Mucosa of stomach (tissue), 1 donor: ENCODE data around the gene C1orf35.
A peak's percentile ranks its signal among the peaks of the same experiment; 100 is the strongest.

Source experiments
- H3K27me3 ChIP-seq: one replicate; pipeline ENCODE4 v1.7.0; 2013; ENCODE audit warnings: mild to moderate bottlenecking, low read length; ENCODE audit not compliant: control insufficient read depth, insufficient read depth
- H3K36me3 ChIP-seq: one replicate; pipeline ENCODE4 v1.7.0; 2013; ENCODE audit warnings: low read length; ENCODE audit not compliant: control insufficient read depth, insufficient read depth
- H3K4me1 ChIP-seq: one replicate; pipeline ENCODE4 v1.7.0; 2013; ENCODE audit warnings: mild to moderate bottlenecking, low read length; ENCODE audit not compliant: control insufficient read depth, insufficient read depth
- H3K4me3 ChIP-seq: one replicate; pipeline ENCODE4 v1.7.0; 2013; ENCODE audit warnings: low read length
- H3K9ac ChIP-seq: one replicate; pipeline ENCODE4 v1.7.0; 2013; ENCODE audit warnings: mild to moderate bottlenecking, low read length, moderate library complexity
- H3K9me3 ChIP-seq: one replicate; pipeline ENCODE4 v1.7.0; 2013; ENCODE audit warnings: mild to moderate bottlenecking, low read length, moderate library complexity; ENCODE audit not compliant: control insufficient read depth
- donor health status: Pancreatic carcinoma.

C1orf35 gene

DNA sequence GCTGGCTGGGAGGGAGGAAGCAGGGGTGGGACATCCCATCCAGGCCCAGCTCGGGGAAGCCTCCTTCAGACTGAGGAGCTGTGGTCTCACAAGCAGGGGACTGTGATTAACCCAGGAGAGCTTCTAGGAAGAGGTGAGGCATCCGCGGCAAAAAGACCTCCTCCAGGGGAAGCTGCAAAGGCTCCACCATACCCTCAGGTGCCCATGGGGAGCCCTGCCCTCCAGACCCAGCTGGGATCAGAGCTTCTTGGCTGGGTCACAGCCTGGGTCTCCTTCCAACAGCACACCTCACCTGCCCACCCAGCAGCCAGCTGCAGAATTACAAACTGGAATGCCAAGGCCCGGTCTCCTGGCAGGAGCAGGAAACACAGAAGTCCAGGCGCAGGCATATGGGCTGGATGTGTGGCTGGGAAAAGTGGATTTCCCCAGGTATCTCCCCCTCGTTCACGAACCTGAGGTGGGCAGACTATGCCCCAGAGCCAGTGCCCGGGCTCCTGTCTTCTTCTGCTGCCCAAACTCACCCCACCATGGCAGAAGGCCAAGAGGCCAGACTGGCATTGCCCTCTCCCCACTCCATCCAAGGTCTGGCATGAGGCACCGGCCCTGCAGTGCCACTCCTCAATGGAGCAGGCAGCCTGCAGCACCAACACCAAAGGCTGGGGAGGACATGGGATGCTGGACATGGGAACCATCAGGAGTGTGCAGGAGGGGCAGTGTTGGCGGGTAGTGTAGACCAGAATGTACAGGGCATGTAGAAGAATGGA is 36.1 kb downstream of the C1orf35 start:
- H3K4me3 ChIP-seq = no peak overlapping the region
- H3K4me1 ChIP-seq = peaks cover 11% of the 10 kb centered on the region
- H3K36me3 ChIP-seq = no peaks in the 10 kb centered on the region
- H3K9me3 ChIP-seq = no peaks in the 10 kb centered on the region
- H3K27me3 ChIP-seq = peaks cover 43% of the 10 kb centered on the region
- no peak overlapping the region for H3K9ac ChIP-seq

DNA sequence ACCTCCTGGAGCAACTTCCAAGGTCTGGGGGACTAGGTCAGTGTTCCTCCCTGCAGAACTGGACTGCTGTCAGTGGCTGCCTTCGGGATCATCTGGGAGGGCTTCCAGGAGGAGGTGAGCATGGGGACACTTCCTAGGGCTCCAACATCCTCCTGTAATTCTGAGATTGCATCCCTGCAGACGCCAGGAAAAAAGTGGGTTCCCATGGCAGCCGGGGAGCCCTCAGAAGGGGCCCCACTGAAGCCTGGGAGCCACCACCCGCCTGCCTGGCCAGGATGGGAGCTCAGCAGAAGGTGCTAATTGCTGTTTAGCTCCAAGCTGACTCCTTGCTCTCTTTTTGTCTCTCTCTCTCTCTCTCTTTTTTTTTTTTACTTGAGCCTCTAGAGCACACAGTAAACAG is 36.7 kb downstream of the C1orf35 start:
- H3K9me3 ChIP-seq = no peaks in the 10 kb centered on the region
- H3K36me3 ChIP-seq = no peaks in the 10 kb centered on the region
- H3K9ac ChIP-seq = no peak overlapping the region
- peaks cover 11% of the 10 kb centered on the region for H3K4me1 ChIP-seq
- peaks cover 41% of the 10 kb centered on the region for H3K27me3 ChIP-seq
- H3K4me3 ChIP-seq = no peak overlapping the region

DNA sequence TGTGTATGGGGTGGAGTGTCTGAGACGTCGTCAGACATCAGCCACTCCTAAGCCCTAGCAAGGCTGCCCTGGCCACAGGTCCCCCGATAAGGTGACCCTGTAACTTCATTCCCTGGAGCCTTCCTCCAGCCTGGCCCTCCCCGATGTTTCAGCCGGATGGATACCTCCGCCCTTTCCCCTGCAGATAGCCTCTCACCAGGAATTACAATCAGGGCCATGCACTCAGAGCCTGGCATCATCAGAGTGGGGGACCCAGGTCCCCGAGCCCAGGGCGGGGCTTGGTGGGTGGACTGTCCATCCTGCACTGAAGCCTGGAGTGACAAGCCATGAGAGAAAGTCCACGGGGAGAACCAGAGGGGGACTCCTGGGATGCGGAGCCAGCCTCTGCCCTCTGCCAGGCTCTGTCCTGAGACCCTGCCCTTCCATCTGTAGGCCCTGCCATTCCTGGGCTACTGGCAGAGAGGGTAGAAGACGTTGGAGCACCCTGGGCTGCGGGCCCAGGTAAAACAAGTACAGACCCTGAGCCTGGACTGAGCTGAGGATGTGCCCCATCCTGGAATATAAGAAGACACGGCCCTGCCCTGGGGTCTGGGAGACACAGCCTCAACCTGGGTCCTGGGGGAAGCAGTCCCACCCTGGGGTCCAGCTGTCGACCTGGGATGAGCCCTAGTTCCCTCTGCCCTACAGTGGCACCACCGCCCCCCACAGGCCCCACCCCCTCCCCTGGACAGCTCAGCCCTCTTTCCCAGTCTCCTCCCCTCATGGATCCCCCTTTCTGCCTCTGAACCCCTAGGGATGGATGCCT is 37.4 kb downstream of the C1orf35 start:
- no peaks in the 10 kb centered on the region for H3K9me3 ChIP-seq
- H3K4me3 ChIP-seq = no peak overlapping the region
- H3K27me3 ChIP-seq = peaks cover 48% of the 10 kb centered on the region
- no peak overlapping the region for H3K9ac ChIP-seq
- no peaks in the 10 kb centered on the region for H3K36me3 ChIP-seq
- peaks cover 14% of the 10 kb centered on the region for H3K4me1 ChIP-seq

DNA sequence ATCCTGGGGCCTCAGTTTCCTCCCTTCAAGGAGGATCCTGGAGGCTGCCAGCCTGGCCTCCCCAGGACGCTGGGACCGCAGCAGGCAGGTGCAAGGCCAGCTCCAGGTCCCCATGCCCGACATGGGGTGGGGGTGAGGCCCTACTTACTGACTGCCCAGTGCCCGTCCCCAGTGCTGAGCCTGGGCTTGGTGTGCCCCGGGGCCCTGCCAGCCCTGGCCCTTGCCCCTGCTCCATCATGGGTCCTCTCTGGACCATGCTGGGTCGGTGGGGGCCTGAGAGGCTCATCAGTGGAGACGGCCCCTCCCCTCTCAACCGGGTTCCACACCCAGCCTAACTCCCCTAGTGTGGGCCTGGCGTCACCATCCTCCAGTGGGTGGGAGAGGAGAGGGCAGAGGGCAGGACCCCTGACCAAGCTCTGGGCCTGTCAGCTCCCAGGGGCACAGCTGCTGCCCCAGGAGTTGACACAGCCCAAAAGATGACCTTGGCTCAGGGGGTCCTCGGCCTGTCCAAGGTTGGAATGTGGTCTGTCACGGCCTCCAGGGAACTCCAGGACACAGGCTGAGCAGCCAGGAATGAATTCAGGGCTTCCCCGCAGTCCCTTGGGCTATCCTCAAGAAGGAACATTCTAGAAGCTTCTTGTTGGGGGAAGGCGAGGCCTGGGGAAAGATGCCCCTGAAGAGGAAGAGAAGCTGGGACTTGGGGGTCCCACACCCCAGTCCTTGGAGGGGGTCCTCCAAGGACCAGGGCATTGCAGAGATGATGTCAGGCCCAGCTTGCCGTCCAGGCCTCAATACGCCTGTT is 38.2 kb downstream of the C1orf35 start:
- peaks cover 22% of the 10 kb centered on the region for H3K4me1 ChIP-seq
- no peak overlapping the region for H3K4me3 ChIP-seq
- H3K27me3 ChIP-seq = peaks cover 56% of the 10 kb centered on the region
- no peaks in the 10 kb centered on the region for H3K36me3 ChIP-seq
- H3K9me3 ChIP-seq = no peaks in the 10 kb centered on the region
- no peak overlapping the region for H3K9ac ChIP-seq

DNA sequence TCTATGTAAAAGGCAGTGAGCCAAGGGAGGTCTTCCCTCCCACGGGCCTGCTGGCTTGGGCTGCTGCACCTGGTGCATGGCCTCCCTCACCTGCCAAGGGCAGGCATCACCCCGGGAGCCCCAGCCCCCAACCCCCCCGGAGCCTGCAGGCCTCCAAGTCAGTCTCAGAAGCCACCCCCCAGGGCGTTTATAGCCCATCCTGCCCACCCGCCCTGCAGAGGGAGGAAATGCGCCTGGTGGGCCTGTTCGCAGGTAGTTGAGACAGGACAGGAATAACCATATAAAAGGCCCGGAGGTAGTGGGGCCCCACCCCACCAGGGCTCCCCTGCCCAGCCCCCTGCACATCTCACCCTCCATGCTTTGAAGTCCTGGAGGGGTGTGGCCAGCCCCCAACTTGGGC is 38.8 kb downstream of the C1orf35 start:
- no peak overlapping the region for H3K4me3 ChIP-seq
- no peak overlapping the region for H3K9ac ChIP-seq
- H3K27me3 ChIP-seq = peaks cover 57% of the 10 kb centered on the region
- no peaks in the 10 kb centered on the region for H3K36me3 ChIP-seq
- H3K9me3 ChIP-seq = no peaks in the 10 kb centered on the region
- peaks cover 29% of the 10 kb centered on the region for H3K4me1 ChIP-seq

DNA sequence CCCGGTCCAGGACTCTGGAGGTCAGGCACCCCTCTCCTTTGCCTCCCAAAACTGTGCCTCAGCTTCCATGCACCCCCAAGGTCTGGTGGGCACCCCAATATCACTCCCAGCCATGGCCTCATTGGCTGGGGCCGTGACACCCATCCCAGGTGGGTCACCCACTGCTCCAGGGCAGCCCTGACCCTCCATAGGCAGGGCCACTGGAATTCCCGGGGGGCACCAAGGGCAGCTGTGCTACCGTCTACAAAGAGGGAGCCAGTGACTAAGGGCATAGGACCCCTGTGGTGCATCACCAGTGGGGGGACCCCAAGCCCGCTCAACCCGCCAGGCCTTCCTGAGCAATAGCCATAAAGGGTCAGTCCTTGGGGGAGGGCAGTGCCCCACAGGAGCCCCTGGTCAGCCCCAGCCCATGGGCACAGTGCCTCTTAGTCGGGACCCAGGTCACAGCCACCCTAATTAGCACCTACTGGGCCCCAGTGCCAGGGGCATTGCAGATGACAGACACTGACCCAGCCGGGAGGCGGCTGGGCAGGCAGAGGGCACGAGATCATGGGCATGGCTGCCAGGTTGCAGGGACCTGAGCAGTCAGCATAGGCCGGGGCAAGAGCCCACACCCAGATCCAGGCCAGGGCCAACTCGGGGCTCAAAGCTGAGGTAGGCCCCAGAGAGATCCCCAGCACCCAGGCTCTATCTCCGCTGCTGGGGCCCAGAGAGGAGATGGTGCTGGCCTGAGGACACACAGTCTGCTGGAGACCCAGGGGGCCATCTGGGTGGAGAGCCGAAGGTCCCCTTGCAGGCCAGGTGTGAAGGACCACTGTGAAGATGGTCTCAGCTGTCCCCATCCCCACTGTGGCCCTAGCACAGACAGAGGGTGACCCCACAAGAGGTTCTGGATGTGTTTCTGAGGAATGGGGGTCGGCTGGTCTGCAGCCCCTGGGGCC is 39.6 kb downstream of the C1orf35 start:
- Histone ChIP-seq H3K36me3 (no peaks in the 10 kb centered on the region), H3K4me1 (peaks cover 36% of the 10 kb centered on the region), H3K9ac (no peak overlapping the region), H3K4me3 (no peak overlapping the region), H3K9me3 (no peaks in the 10 kb centered on the region), H3K27me3 (peaks cover 61% of the 10 kb centered on the region)

DNA sequence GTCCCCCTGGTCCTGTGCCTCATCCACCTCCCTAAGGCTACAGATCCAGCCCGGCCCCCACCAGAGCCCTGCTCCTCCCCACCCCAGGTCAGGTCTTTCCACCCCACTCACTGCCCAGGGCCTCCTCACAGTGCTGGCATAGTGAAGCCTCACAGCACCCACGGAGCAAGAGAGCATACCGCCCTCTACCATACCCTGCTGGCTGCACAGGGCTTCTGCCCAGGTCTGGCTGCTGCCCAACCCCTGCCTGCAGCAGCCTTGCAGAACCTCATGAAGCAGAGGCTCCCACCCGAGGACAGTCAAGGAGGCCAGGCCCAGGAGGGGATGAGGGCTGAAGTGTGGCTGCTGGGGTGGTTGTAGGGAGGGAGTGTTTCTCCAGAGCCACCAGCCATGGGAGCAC is 40.3 kb downstream of the C1orf35 start:
- Histone ChIP-seq H3K9ac (no peak overlapping the region), H3K36me3 (no peaks in the 10 kb centered on the region), H3K27me3 (peaks cover 65% of the 10 kb centered on the region), H3K4me1 (peaks cover 36% of the 10 kb centered on the region), H3K9me3 (no peaks in the 10 kb centered on the region), H3K4me3 (no peak overlapping the region)

DNA sequence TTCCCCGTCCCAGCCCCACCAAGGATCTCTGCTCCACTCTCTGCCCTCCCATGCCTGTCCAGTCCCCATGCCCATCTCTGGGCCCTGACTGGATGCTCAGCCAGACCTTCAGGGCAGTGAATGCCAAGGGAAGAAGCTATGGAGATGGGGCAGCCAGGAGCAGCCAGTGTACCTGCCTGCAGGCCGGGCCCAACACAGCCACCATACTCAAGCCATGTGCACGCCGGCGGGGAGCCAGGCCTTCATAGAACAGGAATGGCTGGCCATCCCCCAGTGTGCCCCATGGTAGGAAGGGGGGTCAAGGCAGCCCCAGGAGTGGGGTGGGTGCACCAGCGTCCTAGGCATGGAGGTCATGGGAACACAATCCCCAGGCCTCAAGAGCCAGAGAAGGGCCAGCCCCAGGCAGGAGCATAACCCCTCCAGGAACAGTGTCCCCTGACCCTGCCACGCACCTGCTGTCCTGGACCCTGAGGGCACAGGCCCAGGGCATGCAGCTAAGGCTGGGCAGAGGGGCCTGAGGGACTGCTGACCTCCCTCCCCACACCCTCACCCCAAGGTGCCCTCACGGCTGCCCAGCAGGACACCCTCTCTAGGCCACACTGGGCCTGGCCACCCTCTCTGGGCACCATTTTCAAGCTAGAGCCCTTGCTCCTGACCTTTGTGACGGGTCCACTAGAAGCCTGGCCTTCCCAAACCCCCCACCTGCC is 40.9 kb downstream of the C1orf35 start:
- Histone ChIP-seq H3K4me3 (no peak overlapping the region), H3K4me1 (peaks cover 36% of the 10 kb centered on the region), H3K27me3 (peaks cover 63% of the 10 kb centered on the region), H3K9ac (no peak overlapping the region), H3K36me3 (no peaks in the 10 kb centered on the region), H3K9me3 (no peaks in the 10 kb centered on the region)

DNA sequence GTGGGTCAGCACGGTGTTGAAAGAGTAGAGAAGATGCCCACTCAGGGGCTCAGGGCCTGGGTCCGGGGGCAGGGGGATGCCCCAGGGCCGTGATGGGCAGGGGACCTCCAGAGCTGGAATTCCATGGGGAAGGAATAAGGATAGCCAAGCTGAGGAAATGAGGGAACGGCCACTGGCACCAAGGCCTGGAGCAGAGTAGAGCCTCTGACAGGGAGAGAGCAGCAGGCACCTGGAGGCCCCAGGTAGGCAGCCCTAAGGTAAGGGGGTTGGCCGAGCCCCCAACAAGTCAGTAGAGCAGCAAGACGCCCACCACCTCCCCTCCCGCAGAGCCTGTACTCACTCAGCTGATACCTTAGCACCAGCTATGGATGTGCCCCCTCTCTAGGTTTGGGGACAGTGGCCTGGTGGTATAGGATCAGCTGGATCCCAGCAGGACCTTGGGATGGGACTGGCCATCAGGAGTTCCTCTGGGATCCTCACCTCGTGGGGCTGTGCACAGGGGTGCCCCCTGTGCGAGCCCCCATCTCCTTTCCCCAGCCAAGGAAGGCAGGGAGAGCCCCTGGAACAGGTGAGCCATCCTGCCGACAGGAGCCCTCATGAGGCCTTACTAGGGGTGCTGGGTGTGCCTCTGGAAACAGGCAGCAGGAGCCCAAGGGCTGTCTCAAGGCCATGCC is 41.6 kb downstream of the C1orf35 start:
- H3K36me3 ChIP-seq = no peaks in the 10 kb centered on the region
- peaks cover 57% of the 10 kb centered on the region for H3K27me3 ChIP-seq
- no peaks in the 10 kb centered on the region for H3K9me3 ChIP-seq
- peaks cover 36% of the 10 kb centered on the region for H3K4me1 ChIP-seq
- H3K4me3 ChIP-seq = no peak overlapping the region
- H3K9ac ChIP-seq = no peak overlapping the region

DNA sequence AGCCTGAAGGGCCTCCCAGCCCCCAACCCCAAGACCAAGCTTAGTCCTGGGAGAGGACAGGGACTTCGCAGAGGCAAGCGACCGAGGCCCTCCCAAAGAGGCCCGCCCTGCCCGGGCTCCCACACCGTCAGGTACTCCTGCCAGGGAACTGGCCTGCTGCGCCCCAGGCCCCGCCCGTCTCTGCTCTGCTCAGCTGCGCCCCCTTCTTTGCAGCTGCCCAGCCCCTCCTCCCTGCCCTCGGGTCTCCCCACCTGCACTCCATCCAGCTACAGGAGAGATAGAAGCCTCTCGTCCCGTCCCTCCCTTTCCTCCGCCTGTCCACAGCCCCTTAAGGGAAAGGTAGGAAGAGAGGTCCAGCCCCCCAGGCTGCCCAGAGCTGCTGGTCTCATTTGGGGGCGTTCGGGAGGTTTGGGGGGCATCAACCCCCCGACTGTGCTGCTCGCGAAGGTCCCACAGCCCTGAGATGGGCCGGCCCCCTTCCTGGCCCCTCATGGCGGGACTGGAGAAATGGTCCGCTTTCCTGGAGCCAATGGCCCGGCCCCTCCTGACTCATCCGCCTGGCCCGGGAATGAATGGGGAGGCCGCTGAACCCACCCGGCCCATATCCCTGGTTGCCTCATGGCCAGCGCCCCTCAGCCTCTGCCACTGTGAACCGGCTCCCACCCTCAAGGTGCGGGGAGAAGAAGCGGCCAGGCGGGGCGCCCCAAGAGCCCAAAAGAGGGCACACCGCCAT is 42.5 kb downstream of the C1orf35 start:
- Histone ChIP-seq H3K4me3 (peak overlapping the region; percentile 31), H3K27me3 (peaks cover 55% of the 10 kb centered on the region), H3K9ac (peak overlapping the region; percentile 75), H3K36me3 (no peaks in the 10 kb centered on the region), H3K4me1 (peaks cover 36% of the 10 kb centered on the region), H3K9me3 (no peaks in the 10 kb centered on the region)
